ENCODE measurements around the gene ZDHHC21. TPM values are rescaled to one million over a fixed set of nuclear protein-coding genes. Genes with fewer than 3 reads are reported as not detected.

Gene ZDHHC21
- polyA plus RNA-seq, 3 donors: 0.34 to 2.0 (median 1.0) TPM

- intact Hi-C loops (cut with micrococcal nuclease): no loop called here
Observed at GRCh38 chr9:14650596-14650995, 42.6 kb downstream of the ZDHHC21 start.

GRCh38 chr9:14645648-14646047 lies 47.6 kb downstream of the ZDHHC21 start:
- intact Hi-C loops (cut with micrococcal nuclease): no loop called here
- H2AFZ ChIP-seq (ENCODE audit: insufficient read depth, low read depth, low read length, poor library complexity, severe bottlenecking): no peak overlapping the region
- no peaks in the 10 kb centered on the region for H3K9me3 ChIP-seq (replicated peaks in 1 of 2; ENCODE audit: control insufficient read depth in 1 of 2, insufficient read depth in 1 of 2, low read length in 2 of 2)
- H4K20me1 ChIP-seq (ENCODE audit: insufficient read depth, low read length): no peaks in the 10 kb centered on the region
- no peaks in the 10 kb centered on the region for H3K4me1 ChIP-seq (ENCODE audit: control insufficient read depth in 1 of 2, insufficient read depth in 2 of 2, low read length in 2 of 2)
- H3K27me3 Mint-ChIP-seq (ENCODE audit: low read depth in 3 of 3): no peaks in the 10 kb centered on the region
- no peak for TF ChIP-seq CTCF (IDR thresholded peaks at IDR 0.05)
- no peak overlapping the region for H3K27ac ChIP-seq (ENCODE audit: low read depth in 1 of 2, low read length in 2 of 2)
- no peaks in the 10 kb centered on the region for H3K9me3 Mint-ChIP-seq
- H3K79me2 ChIP-seq (ENCODE audit: insufficient read depth, low read length): no peaks in the 10 kb centered on the region
- no peak overlapping the region for H3K27ac Mint-ChIP-seq
- DNase-seq: no peak
- peaks cover 4 to 5% of the 10 kb centered on the region in 2 donors for H3K36me3 Mint-ChIP-seq
- no peaks in the 10 kb centered on the region for H3K36me3 ChIP-seq (replicated peaks in 1 of 2; ENCODE audit: control insufficient read depth in 1 of 2, insufficient read depth in 2 of 2, low read length in 2 of 2)
- no peaks in the 10 kb centered on the region for H3K27me3 ChIP-seq (ENCODE audit: control insufficient read depth in 2 of 2, insufficient read depth in 2 of 2, low read length in 2 of 2)
- no peak overlapping the region for H3K4me3 Mint-ChIP-seq
- no peak overlapping the region for H3K9ac ChIP-seq (ENCODE audit: insufficient read depth, low read length, poor library complexity, severe bottlenecking)
- H3K4me1 Mint-ChIP-seq: no peaks in the 10 kb centered on the region
- no peak overlapping the region for H3K4me3 ChIP-seq (replicated peaks in 1 of 3; ENCODE audit: low read depth in 2 of 3, low read length in 3 of 3)
- no peak overlapping the region for H3K4me2 ChIP-seq (replicated peaks; ENCODE audit: extremely low read depth, low read length, poor library complexity, severe bottlenecking)
- no CpG with 5 or more reads among the region's 3 CpGs for WGBS (ENCODE audit: insufficient coverage)

More at GRCh38 chr9:14650596-14650995, 42.6 kb downstream of the ZDHHC21 start:
- H3K4me3 ChIP-seq (replicated peaks in 1 of 3; ENCODE audit: low read depth in 2 of 3, low read length in 3 of 3): no peak overlapping the region
- H3K9me3 Mint-ChIP-seq: peaks cover 6 to 16% (median 11%) of the 10 kb centered on the region in 7 donors
- no peak for TF ChIP-seq CTCF (IDR thresholded peaks at IDR 0.05)
- WGBS (ENCODE audit: insufficient coverage): no CpG with 5 or more reads among the region's 1 CpG
- no peaks in the 10 kb centered on the region for H3K27me3 ChIP-seq (ENCODE audit: control insufficient read depth in 2 of 2, insufficient read depth in 2 of 2, low read length in 2 of 2)
- DNase-seq: no peak
- no peaks in the 10 kb centered on the region for H3K4me1 Mint-ChIP-seq
- H3K36me3 ChIP-seq (replicated peaks in 1 of 2; ENCODE audit: control insufficient read depth in 1 of 2, insufficient read depth in 2 of 2, low read length in 2 of 2): peaks cover 0 to 20% of the 10 kb centered on the region in 2 donors
- no peaks in the 10 kb centered on the region for H3K4me1 ChIP-seq (ENCODE audit: control insufficient read depth in 1 of 2, insufficient read depth in 2 of 2, low read length in 2 of 2)
- H3K4me3 Mint-ChIP-seq: no peak overlapping the region
- H3K27ac ChIP-seq (ENCODE audit: low read depth in 1 of 2, low read length in 2 of 2): no peak overlapping the region
- no peak overlapping the region for H3K9ac ChIP-seq (ENCODE audit: insufficient read depth, low read length, poor library complexity, severe bottlenecking)
- peaks cover 18 to 19% of the 10 kb centered on the region in 2 donors for H3K36me3 Mint-ChIP-seq
- no peak overlapping the region for H2AFZ ChIP-seq (ENCODE audit: insufficient read depth, low read depth, low read length, poor library complexity, severe bottlenecking)
- no peaks in the 10 kb centered on the region for H3K79me2 ChIP-seq (ENCODE audit: insufficient read depth, low read length)
- no peak overlapping the region for H3K4me2 ChIP-seq (replicated peaks; ENCODE audit: extremely low read depth, low read length, poor library complexity, severe bottlenecking)
- H3K27me3 Mint-ChIP-seq (ENCODE audit: low read depth in 3 of 3): no peaks in the 10 kb centered on the region
- H3K9me3 ChIP-seq (replicated peaks in 1 of 2; ENCODE audit: control insufficient read depth in 1 of 2, insufficient read depth in 1 of 2, low read length in 2 of 2): peaks cover 0 to 16% of the 10 kb centered on the region in 2 donors
- no peak overlapping the region for H3K27ac Mint-ChIP-seq
- no peaks in the 10 kb centered on the region for H4K20me1 ChIP-seq (ENCODE audit: insufficient read depth, low read length)

Data from CD14-positive monocyte (primary cell).